HL-60/S4 (cell line): ENCODE results near the gene ABLIM2.

Experiments
- in situ Hi-C: fragments of 300-500 bp; cut with MboI; formaldehyde crosslinking; loops from 2 replicates; pipeline ENCODE4 v1.14.3; 2022; ENCODE audit warnings: low sequenced_read_pairs

ABLIM2 gene

DNA sequence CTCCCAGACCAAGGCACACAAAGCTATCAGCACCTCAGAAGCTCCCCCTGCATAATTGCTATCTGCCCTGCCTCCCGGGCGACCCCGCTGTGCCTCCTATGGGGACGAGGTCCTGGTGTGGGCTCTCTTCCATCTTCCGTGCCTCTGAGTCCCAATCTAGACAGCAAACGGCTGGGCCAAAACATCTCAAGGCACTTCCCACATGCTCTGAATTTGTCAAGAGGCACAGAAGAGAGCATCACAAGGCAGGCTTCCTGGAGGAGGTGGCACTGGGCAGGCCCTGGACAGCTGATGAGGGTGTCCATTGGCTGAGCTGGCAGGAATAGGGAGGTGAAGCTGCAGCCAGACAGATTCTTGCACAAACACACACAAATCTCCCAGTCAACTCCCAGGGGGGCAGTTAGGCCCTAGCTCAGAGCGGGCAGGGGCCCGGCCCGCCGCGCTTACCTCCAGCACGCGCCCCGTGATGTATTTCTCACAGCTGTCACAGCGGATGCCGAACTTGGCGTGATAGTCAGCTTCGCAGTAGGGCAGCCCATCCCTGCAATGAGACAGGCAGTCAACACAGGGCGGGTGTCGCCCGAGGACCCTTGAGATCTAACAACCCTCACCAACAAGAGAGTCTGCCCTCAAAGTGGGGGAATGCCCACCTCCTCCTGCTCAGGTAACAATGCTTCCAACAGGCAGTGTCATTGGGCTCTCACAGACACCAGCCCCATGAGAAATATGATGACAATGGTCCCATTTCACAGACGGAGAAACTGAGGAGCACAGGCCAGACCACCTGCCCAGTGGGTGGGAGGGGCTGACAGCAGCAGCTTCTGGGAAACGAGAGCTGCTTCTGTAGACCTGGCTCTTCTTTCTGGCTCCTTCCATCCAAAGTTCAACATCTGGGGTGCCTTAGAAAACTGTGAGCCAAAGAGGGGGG lies 81.2 kb downstream of the ABLIM2 start:
- in situ Hi-C loops, result no loop called here

- in situ Hi-C loops, result no loop called here
Observed at GRCh38 chr4:8076023-8076422, 82.6 kb downstream of the ABLIM2 start.

DNA sequence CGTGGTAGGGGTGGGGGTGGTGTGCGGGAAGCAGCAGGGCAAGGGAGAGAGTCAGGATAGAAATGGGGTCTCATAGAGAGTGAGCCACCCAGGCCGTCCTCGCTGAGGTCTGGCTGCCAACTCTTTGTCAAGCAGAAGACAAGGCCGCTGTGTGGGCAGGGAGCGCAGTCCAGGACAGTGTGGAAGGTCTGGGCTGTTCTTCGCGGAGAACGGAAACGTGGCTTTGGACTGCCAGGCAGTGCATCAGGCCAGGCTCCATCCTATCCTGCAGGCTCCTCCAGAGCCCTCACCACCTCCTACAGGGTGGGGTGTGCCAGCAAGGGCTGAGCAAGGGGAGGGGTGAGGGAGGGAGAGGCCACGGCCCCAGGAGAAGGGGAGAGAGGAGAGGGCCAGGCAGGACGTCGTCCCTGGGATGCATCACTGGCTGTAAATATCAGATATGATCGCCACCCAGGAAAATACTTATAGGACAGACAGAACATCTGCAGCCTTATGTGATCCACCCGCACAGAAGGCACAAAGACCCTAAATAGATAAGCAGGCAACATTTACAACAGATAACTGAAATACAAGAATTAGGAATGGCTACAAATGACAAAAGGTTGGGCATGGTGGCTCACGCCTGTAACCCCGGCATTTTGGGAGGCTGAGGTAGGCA lies 85.3 kb downstream of the ABLIM2 start:
- in situ Hi-C loops, result no loop called here

DNA sequence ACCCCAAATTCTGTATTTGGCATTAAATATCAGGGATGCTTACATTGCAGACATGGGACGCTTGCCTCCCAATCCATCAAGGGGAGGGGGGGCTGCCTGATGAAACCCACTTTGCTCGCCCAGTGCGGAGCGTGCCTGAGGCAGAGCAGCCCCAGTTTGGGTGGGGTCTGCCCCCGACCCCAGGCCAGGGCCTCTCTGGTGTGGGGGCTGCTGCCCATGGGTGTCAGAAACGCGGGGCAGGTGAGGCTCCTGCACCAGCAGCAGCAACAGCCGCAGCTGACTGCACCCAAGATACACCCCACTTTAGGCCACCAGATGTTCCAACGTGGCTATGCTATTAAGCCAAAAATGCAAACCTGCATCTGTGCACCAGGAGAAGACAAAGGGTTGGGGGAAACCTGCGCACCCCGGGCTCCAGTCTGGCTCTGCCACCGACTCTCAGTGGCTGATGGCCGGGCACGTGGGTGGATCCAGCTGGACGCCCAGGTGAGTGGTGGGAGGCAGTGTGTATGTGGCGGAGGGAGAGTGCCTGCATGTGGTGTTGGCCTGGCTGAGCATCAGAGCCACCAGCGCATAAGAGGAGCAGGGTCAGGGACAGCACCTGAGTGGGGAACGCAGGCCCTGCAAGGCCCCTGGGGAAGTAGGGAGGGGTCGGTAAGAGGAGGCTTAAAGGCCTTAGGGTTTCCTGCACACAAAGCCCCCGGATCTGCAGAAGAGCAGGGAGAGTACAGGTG lies 86.2 kb downstream of the ABLIM2 start:
- in situ Hi-C loops, result no loop called here

- in situ Hi-C loops, result no loop called here
Observed at GRCh38 chr4:8071766-8072165, 86.8 kb downstream of the ABLIM2 start.

DNA sequence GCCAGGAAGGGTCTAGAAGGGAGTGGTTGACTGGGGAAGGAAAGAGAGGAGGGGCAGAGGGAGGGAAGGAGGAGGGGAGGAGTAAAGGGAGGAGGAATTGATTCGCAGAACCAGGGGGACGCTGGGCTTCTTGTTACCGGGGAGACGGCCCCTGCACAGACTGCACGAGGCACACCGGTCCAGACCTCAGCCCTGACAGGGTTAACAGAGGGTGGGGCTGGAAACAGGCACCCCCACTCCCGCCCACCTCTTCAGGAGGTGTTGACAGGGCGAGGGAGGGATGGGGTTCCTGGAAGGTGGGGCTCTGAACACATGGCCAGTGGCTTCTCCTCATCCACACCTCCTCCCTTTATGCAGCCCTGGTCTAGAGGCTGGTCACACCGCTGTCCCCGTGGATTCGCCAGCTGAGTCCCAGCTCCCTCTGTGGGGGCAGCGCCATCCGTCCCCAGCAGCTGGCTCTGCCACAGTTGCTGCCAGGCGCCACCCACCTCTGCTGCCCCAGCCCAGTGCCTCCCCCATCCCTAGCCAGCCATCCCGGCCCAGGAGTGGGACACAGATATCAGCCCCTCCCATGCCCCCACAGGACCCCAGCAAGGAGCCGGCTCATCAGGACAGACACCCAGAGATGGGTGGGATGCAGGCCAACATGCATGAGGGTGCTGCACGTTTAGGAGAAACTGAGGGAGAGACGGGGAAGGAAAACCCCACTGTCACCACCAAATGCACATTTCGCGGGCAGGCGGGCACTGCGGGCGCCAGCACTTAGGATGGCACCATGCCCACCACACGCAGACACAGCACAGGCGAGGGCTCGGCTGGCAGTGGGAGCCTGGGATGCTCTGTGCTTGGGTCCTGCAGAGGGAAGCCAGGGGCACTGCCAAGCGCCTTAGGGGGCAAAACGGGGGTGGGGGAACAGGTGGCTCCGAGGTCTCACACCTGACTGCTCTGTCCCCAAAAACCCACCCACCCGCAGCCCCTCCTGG lies 87.6 kb downstream of the ABLIM2 start:
- in situ Hi-C loops, result no loop called here

- in situ Hi-C loops, result no loop called here
Observed at GRCh38 chr4:8069102-8069752, 89.4 kb downstream of the ABLIM2 start.

DNA sequence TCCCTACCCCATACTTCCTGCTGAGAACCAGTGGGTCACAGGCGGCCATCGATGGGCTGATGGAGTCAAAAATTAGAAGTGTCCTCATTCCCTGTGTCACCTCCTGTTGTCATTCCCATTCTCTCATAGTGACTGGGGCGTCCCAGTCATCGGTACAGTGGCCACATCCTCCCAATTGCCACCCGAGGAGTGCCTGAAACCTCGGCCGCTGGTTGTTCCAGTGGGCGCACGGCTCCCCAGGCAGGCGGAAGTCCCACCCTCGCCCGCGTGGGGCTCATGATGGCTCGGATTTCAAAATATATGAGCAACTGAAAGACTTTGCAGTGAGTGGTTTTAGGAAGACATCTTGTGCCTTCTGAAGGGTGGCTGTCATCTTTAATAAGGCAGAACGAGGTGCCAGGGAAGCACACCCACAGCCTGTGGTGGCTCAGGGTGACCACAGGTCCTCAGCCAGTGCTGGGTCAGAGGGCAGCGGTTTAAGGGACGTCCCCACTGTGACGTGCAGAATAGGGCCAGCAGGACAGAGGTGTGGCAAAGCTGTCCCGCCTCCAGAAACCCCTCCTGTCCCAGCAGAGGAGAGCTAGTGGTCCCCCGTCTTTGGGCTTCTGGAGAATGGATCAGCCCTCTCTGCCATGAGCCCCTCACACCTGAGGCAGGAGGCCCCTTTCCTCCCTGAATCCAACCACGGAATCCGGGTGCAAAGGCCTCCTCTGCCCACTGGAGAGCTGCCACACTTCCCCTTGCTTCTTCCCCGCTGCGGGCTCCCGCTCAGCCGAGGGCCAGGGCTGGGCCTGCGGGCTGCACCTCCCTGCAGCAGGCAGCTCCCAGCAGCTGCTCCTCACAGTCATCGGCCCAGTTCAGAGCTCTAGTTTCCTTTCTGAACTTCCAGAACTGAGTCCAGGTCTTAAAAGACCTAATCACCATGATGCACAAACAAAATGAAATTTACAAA lies 90.4 kb downstream of the ABLIM2 start:
- in situ Hi-C loops, result no loop called here

GRCh38 chr4:8067274-8067936 lies 91.2 kb downstream of the ABLIM2 start:
- in situ Hi-C loops, result no loop called here

GRCh38 chr4:8066336-8066931 lies 92.2 kb downstream of the ABLIM2 start:
- in situ Hi-C loops, result no loop called here

DNA sequence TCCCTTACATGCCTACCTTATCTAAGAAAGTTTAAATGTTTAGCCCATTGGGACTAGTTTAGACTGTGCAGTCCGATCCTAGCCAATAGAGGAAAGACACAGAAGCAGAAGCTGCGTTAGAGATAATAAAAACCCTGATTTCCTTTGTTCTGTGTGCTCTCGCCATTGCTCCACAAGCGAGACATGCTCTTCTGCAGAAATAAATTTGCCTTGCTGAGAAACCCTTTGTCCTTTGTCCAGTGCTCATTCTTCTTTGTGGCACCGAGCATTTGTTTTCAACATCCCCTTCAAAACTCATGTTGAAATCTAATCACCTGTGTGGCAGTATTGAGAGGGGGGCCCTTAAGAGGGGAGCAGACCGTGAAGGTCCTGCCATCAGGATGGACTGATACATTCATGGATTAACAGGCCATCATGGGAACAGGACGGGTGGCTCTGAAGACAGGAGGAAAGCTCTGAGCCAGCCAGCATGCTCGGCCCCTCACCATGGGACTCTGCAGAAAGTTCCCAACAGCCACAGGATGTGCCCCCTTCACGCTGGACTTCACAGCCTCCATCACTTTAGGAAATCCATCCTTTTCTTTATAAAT lies 94.5 kb downstream of the ABLIM2 start:
- in situ Hi-C loops, result no loop called here

- in situ Hi-C loops, result no loop called here
Observed at GRCh38 chr4:8061573-8061972, 97.0 kb downstream of the ABLIM2 start.

DNA sequence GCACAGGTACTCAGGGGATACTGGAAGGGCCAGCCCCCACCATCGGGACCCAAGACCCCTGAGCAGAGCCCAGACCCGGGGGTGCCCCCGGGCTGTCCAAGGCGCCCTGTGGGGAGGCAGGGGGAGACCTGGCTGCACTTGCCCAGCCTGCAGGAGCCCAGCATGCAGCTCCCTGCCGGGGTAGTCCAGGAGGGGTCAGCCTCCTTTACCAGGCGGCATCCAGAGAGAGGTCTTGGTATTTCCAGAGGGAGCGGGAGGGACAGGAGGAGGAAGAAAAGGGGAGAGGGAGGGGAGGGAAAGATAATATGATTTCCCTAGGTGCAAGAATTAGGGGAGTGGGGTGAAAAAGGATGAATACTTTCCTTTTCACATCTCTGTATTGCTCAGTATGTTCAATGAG lies 97.5 kb downstream of the ABLIM2 start:
- in situ Hi-C loops, result no loop called here

- in situ Hi-C loops, result no loop called here
Observed at GRCh38 chr4:8060632-8061031, 98.0 kb downstream of the ABLIM2 start.

DNA sequence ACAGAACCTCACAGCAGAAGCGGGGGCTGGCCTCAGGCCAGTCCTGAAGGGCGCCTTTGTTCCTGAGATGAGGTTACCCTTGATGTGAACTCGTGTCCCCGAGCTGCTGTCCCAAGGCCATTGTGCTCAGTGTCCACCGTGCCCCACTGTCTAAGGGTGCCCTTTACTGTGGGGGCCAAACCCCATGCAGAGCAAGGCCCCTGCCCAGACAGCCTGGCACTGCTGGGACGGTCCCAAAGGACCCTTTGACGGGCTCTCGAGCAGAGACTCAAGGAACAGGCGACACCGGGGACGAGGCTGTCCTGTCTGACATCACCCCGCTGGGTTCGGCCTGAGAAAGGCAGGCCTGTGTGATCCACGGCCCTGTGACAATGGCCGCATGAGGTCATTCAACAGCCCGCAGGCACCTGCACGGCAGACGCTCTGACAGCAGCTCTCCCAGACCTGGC lies 100.6 kb downstream of the ABLIM2 start:
- in situ Hi-C loops, result no loop called here

- in situ Hi-C loops, result no loop called here
Observed at GRCh38 chr4:8055206-8055605, 103.4 kb downstream of the ABLIM2 start.

GRCh38 chr4:8053688-8054449 lies 104.7 kb downstream of the ABLIM2 start:
- in situ Hi-C loops, result no loop called here
